Heart left ventricle (tissue), 13 donors: ENCODE data around the gene TACR1.

Experiments
- CTCF ChIP-seq, 12 donors: fragments of 200-600 bp; sonication (generic) in 4 of 12; IDR thresholded peaks; one replicate each; pipeline versions ENCODE4 v1.5.0 to v1.8.0; 2018 to 2022; ENCODE audit warnings: antibody characterized with exemption in 12 of 12, mild to moderate bottlenecking in 5 of 12
- POLR2A ChIP-seq, 2 donors: fragments of 450-650 bp; IDR thresholded peaks; one replicate each; pipeline ENCODE4 v1.6.1; 2017; ENCODE audit warnings: antibody characterized with exemption in 2 of 2, mild to moderate bottlenecking in 2 of 2, moderate library complexity in 2 of 2
- donor health status: ischemic (EF 13 %, LVEDD 7.1; RV severe dilation, severe dysfunction).
- donor health status: DM: no; HTN: yes; CAD: no.
- donor health status: DM: no; HTN: no; CAD: no.
- donor health status: ischemic (EF 25% LVEDD 6.9; RV normal size, moderate dysfunction).
- donor health status: ischemic (EF 25% LVEDD 5.7; RV mildly dilated, moderate dysfunction).
- donor health status: ischemic (EF 35%, LVEDD 5.7; RV mildly dilated, moderate dysfunction).
- donor health status: nonischemic (EF 11% LVEDD 7.7; RV severe dilation, severe dysfunction).
- donor health status: DM: yes; HTN: yes; CAD: no.
- donor health status: PGD.
- donor health status: ischemic (EF 29% LVEDD 5.4; RV normal size, mild dysfunction).
- donor health status: nonischemic (EF 23%, LVEDD 6.1; RV moderate dilation, normal function).

DNA sequence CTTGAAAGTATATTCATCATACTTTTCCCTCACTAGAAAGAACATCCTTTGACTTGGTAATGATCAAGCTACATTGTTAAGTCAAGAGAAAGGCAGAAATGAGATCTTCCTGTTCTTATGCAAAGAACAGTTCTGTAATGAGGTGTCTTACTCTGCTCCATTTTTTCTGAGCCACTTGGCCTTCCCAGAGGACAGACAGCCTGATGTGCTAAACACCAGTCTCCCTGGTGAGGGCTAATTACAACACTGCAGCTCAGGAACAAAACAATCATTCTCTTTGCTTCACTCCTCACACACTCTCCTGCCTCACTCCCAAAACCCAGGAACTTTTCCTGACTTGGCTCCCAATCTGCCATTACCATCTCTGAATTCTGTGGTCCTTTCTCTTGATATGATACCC, 25.6 kb downstream of the TACR1 start:
- TF ChIP-seq CTCF (IDR thresholded peaks at IDR 0.05), result no peak
- no peak for TF ChIP-seq POLR2A (IDR thresholded peaks at IDR 0.05)
